Mesothelial cell of epicardium (in vitro differentiated cells): ENCODE results near the gene EHD4. TPM values are rescaled to one million over a fixed set of nuclear protein-coding genes. Genes with fewer than 3 reads are reported as not detected.

ENCODE experiments used
- DNase-seq, 2 experiments: peaks; one replicate each; pipeline ENCODE4 v3.0.0; 2021; ENCODE audit warnings: low spot score in 2 of 2; ENCODE audit not compliant: unreplicated experiment in 2 of 2
- H3K27ac Mint-ChIP-seq: 2 replicates; pipeline ENCODE4 v1.8.0; 2021; ENCODE audit warnings: mixed read lengths
- H3K27me3 Mint-ChIP-seq: 2 replicates; pipeline ENCODE4 v1.8.0; 2021; ENCODE audit warnings: low read depth, mixed read lengths
- H3K36me3 Mint-ChIP-seq: 2 replicates; pipeline ENCODE4 v1.8.0; 2021; ENCODE audit warnings: mixed read lengths
- H3K4me1 Mint-ChIP-seq: 2 replicates; pipeline ENCODE4 v1.8.0; 2021; ENCODE audit warnings: mixed read lengths
- H3K4me3 Mint-ChIP-seq: 2 replicates; pipeline ENCODE4 v1.8.0; 2021; ENCODE audit warnings: mild to moderate bottlenecking, moderate library complexity, mixed read lengths
- H3K9me3 Mint-ChIP-seq: 2 replicates; pipeline ENCODE4 v1.8.0; 2021; ENCODE audit warnings: mixed read lengths
- CTCF ChIP-seq: fragments of 200-600 bp; sonication (generic); IDR thresholded peaks from one replicate; pipeline ENCODE4 v1.5.0; 2021; ENCODE audit warnings: antibody characterized with exemption; ENCODE audit not compliant: unreplicated experiment
- total RNA-seq: library from RNA; stranded (reverse); gene quantifications from 3 replicates; pipeline ENCODE4 v1.2.1, GENCODE V29; 2021

Gene EHD4
- total RNA-seq, result 14.5 to 16.1 TPM (median 15.8 TPM) in 3 replicates

GRCh38 chr15:41972253-41973242 lies at the start of gene EHD4:
TSS of gene EHD4 (minus strand) at chr15:41972557. CDS start at chr15:41972494, 63 bp downstream.
- H3K4me3 Mint-ChIP-seq, result peak within 1 kb of the TSS; percentile 83
- no peaks in the 10 kb centered on the region for H3K9me3 Mint-ChIP-seq
- peak within 1 kb of the TSS; percentile 97 for H3K27ac Mint-ChIP-seq
- peaks cover 24% of the 10 kb centered on the region for H3K4me1 Mint-ChIP-seq
- no peak for TF ChIP-seq CTCF
- H3K27me3 Mint-ChIP-seq, result no peaks in the 10 kb centered on the region
- no peaks in the 10 kb centered on the region for H3K36me3 Mint-ChIP-seq
- peak; percentile 91 to 94 for DNase-seq

GRCh38 chr15:42021593-42021992 lies 49.2 kb upstream of the EHD4 start:
- peaks cover 24% of the 10 kb centered on the region for H3K9me3 Mint-ChIP-seq
- H3K4me3 Mint-ChIP-seq, result no peak overlapping the region
- peaks cover 19% of the 10 kb centered on the region for H3K27me3 Mint-ChIP-seq
- H3K36me3 Mint-ChIP-seq, result peaks cover 2% of the 10 kb centered on the region
- no peak overlapping the region for H3K27ac Mint-ChIP-seq
- no peak for DNase-seq
- peaks cover 4% of the 10 kb centered on the region for H3K4me1 Mint-ChIP-seq
- TF ChIP-seq CTCF, result no peak

- Mint-ChIP-seq H3K27me3 (peaks cover 16% of the 10 kb centered on the region), H3K9me3 (peaks cover 24% of the 10 kb centered on the region), H3K36me3 (peaks cover 2% of the 10 kb centered on the region), H3K4me1 (peaks cover 4% of the 10 kb centered on the region), H3K27ac (no peak within 1 kb of the TSS), H3K4me3 (no peak within 1 kb of the TSS)
- no peak for TF ChIP-seq CTCF
- DNase-seq, result no peak
Observed at GRCh38 chr15:42020713-42021273, 48.4 kb upstream of the EHD4 start, which contains the start of gene PLA2G4E. TSS of gene PLA2G4E (minus strand) at chr15:42021042. CDS start at chr15:42021030, 12 bp downstream.

- peaks cover 4% of the 10 kb centered on the region for H3K4me1 Mint-ChIP-seq
- no peak for TF ChIP-seq CTCF
- no peaks in the 10 kb centered on the region for H3K36me3 Mint-ChIP-seq
- no peak overlapping the region for H3K27ac Mint-ChIP-seq
- peaks cover 17% of the 10 kb centered on the region for H3K9me3 Mint-ChIP-seq
- no peak for DNase-seq
- H3K4me3 Mint-ChIP-seq, result no peak overlapping the region
- H3K27me3 Mint-ChIP-seq, result peaks cover 22% of the 10 kb centered on the region
Observed at GRCh38 chr15:42018306-42019224, 46.2 kb upstream of the EHD4 start.

- Mint-ChIP-seq H3K27ac (no peak overlapping the region), H3K36me3 (no peaks in the 10 kb centered on the region), H3K27me3 (peaks cover 22% of the 10 kb centered on the region), H3K4me3 (no peak overlapping the region), H3K9me3 (peaks cover 4% of the 10 kb centered on the region), H3K4me1 (peaks cover 4% of the 10 kb centered on the region)
- no peak for TF ChIP-seq CTCF
- DNase-seq, result no peak
Observed at GRCh38 chr15:42016971-42017370, 44.6 kb upstream of the EHD4 start.
